ENCODE measurements around the gene FGFR2.

The FGFR2 gene

GRCh38 chr10:121484401-121484800 is 113.8 kb downstream of the FGFR2 start:
- no peak for DNase-seq

GRCh38 chr10:121481180-121481579 is 117.1 kb downstream of the FGFR2 start:
- DNase-seq: no peak

GRCh38 chr10:121478556-121478955 is 119.7 kb downstream of the FGFR2 start:
- no peak for DNase-seq

DNA sequence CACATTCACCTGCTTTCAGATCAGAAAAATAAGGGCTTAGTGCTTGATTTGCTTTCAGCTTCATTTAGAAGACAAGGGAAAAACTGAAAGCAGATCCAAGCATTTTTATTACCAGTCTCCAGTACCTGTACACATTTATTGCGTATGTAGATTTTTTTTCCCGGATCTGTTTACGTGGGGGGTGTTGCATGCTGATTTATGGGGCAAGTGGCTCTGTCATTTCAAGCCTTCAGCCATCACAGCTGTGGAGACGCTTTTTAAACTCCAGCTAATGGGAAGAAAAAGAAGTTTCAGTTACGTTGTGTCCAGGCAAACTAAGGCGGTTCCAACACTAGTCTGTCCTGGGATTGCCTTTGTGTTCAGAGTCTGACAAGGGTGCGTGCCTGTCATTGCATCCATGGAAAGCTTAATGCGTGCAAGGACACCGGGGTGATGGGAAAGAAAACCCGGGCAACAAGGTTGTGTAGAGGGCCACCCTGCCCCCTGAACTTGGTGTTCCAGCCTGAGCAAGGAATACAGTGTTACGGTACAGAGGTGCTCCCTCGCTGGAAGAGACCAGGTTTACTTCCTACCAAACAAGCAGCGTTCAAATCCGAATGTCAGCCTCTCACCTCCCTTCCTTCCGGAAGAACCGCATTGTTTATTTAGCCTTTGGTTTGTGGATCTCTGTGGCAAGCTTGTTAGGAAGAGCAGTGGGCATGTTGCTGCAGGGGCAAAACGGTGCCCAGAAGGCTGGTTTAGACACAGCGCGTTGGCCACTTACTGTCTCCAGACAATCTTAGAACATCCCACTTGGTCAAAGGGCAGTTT is 128.2 kb downstream of the FGFR2 start:
- DNase-seq: no peak

DNA sequence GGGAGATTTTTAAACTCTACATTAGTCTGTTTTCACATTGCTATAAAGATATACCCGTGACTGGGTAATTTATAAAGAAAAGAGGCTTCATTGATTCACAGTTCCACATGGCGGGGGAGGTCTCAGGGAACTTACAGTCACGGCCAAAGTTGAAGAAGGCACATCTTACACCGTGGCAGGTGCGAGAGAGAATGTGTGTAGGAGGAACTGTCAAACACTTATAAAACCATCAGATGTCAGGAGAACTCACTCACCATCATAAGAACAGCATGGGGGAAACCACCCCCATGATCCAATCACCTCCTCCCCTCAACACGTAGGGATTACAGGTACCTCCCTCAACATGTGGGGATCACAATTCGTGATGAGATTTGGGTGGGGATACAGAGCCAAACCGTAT is 129.5 kb downstream of the FGFR2 start:
- no peak for DNase-seq

- DNase-seq: no peak
These were observed 131.8 kb downstream of the FGFR2 start for GRCh38 chr10:121466424-121466823.

DNA sequence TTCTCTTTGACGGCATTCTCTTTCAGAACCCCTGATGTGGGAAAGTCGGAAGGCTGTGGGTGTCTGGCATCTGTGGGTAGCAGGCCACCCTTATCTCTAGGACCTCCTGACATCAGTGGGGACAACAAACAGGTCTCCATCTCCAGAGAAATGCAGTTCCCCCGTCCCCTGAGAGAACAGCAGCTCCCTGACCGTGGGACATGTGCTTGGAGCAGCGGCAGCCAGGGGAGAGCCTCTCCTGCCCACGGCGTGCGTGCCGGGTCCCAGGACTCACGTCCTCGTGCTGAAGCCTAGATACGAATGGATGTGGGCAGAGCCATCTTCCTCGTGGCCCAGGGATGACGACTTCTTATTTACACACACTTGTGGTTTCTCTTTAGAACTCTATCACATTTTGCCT is 133.0 kb downstream of the FGFR2 start:
- no peak for DNase-seq

DNA sequence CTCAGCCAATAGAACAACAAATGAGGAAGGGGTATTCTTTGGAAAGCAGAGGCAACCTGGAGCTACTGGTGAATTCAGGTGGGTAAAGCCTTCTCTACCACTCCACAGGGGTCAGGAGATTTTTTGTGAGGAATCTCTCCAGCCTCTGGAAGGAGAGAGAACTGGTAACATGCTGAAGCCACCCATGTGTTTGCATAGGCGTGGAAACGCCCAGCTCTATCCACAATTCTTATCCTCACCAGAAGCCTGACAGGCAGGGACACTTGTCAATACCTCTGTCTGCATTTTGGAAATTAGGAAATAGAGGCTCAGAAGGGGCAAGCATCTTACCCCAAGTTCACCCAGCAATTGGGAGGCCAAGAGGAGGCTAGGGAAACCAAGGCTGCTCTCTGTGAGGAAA is 133.7 kb downstream of the FGFR2 start:
- DNase-seq: no peak

DNA sequence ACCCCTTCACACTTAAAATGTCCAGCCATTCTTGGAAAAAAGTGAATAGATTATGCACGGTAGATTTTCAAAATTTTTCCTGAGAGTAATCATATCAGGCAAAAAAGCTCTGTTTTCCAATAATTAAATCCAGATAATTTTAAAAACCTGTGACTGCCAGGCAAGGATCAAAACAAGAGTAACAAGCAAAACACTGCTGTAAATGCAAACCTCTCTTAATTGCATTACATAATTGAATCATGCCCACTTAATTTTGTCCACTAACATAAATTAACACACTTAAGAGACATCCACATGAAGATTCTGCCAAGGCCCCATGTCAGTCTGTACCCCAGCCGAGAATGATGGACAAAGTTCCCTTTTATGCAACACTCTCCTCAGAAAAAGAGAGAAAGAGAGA is 135.3 kb downstream of the FGFR2 start:
- no peak for DNase-seq

GRCh38 chr10:121462281-121462680 is 136.0 kb downstream of the FGFR2 start:
- DNase-seq: no peak

GRCh38 chr10:121461307-121461706 is 136.9 kb downstream of the FGFR2 start:
- DNase-seq: no peak

GRCh38 chr10:121460733-121461132 is 137.5 kb downstream of the FGFR2 start:
- no peak for DNase-seq

- DNase-seq: no peak
These were observed 138.4 kb downstream of the FGFR2 start for GRCh38 chr10:121459622-121460453.

GRCh38 chr10:121459279-121459621 is 139.0 kb downstream of the FGFR2 start:
- DNase-seq: no peak

- no peak for DNase-seq
These were observed 140.5 kb downstream of the FGFR2 start for GRCh38 chr10:121457729-121458128.

DNA sequence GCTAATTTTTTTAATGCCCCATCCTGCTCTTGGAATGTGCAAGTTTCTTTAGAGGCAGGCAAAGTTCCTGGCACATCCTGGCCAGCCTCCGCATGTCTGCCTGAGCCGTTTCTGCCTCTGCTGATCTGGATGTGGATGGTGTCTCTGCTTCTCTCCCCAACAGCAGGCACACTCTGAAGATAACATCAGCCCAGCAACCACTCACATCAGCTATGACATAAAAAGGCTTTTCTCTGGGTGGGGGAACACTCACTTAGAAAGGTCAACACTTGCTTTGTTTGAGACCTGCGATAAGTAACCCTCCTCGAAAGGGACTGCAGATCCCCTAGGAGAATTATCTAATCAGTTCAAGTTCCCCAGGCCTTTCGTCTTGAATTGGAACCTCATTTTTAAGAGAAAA is 142.9 kb downstream of the FGFR2 start:
- DNase-seq: no peak

GRCh38 chr10:121454781-121455180 is 143.5 kb downstream of the FGFR2 start:
- DNase-seq: no peak

GRCh38 chr10:121453160-121453559 is 145.1 kb downstream of the FGFR2 start:
- no peak for DNase-seq

- DNase-seq: no peak
These were observed 145.7 kb downstream of the FGFR2 start for GRCh38 chr10:121452581-121452980.

DNA sequence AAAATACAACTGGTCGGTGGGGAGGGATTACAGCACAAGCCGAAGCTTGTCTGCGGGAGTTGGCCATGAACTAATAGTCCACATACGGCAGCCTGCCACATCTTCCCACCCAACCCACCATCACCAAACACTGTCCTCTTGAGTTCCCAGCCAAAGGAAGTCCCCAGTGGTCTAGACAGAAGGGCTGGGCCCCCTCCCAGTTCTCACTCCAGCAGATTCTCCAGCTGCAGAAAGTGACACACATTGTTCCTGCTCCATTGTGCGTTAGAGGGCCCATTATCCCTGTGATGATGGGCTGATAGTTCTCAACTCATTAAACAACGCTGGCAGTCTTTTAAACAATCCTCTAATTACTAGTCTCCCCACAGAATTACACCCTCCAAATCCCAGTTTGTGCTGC is 148.0 kb downstream of the FGFR2 start:
- DNase-seq: peak; percentile 86

DNA sequence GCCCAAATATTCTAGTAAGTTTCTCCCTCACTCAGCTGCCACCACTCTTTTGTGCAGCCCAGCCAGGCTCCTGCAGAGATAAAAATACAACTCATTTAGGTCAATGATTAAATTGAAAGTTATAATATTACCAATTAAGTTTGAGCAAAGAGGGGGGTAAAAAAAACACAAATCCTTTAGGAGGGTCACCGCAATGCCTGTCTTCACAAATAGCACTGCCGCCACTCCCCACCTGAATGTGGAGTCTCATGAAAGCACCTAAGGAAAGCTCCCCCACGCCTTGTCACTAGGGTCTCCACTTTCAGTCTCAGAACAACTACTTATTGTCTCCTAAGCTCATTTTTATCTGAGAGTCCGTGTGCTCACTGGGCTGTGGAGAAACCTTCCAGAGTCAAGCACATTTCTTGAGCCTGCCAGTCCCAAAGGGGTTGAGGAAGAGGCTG is 148.7 kb downstream of the FGFR2 start:
- peak; percentile 26 for DNase-seq

- DNase-seq: peak; percentile 24
These were observed 149.3 kb downstream of the FGFR2 start for GRCh38 chr10:121448766-121449421.

- no peak for DNase-seq
These were observed 153.6 kb downstream of the FGFR2 start for GRCh38 chr10:121444520-121445165.
